GM20000 (cell line): ENCODE results near the gene OTOG.

Source experiments
- DNase-seq: peaks from one replicate; pipeline ENCODE4 v3.0.0; 2012; ENCODE audit warnings: low spot score
- CTCF ChIP-seq: IDR thresholded peaks from 2 replicates; pipeline ENCODE4 v1.5.1; 2012; ENCODE audit warnings: mild to moderate bottlenecking, control low read depth; ENCODE audit errors: extremely low read depth, missing control alignments

Gene OTOG

GRCh38 chr11:17519061-17519885, 27.8 kb upstream of the OTOG start:
- DNase-seq, result no peak

GRCh38 chr11:17521106-17521900, 25.8 kb upstream of the OTOG start:
- no peak for DNase-seq
- TF ChIP-seq CTCF, result no peak

More at GRCh38 chr11:17519061-17519885, 27.8 kb upstream of the OTOG start:
- TF ChIP-seq CTCF, result no peak

- TF ChIP-seq CTCF, result no peak
- no peak for DNase-seq
These were observed 24.4 kb upstream of the OTOG start for GRCh38 chr11:17522655-17523054.

GRCh38 chr11:17524221-17524620, 22.8 kb upstream of the OTOG start:
- no peak for TF ChIP-seq CTCF
- no peak for DNase-seq

- no peak for TF ChIP-seq CTCF
- no peak for DNase-seq
These were observed 21.5 kb upstream of the OTOG start for GRCh38 chr11:17525570-17525969.

GRCh38 chr11:17526326-17526725, 20.7 kb upstream of the OTOG start:
- no peak for TF ChIP-seq CTCF
- DNase-seq, result no peak
